Naive thymus-derived CD4-positive, alpha-beta T cell (primary cell): Measurements from ENCODE around the gene MACROD2. TPM values are rescaled to one million over a fixed set of nuclear protein-coding genes. Genes with fewer than 3 reads are reported as not detected.
"Not testable (repeated sequence)": the region's sequence is repeated elsewhere in the genome, so short reads cannot be mapped to it uniquely, and the experiment has no call there.

Source experiments
- ATAC-seq: fragments of 150-1000 bp; cut with Tn5 transposase; 2 replicates; pipeline ENCODE4 v1.10.0; 2021; ENCODE audit warnings: mild to moderate bottlenecking, moderate library complexity
- CTCF ChIA-PET: fragments of 350-600 bp; sonication (Branson Sonifier 250); formaldehyde crosslinking; loops from one replicate; lab custom pipeline; 2021; ENCODE audit warnings: antibody characterized with exemption; lab: Charles Lee
- POLR2A ChIA-PET: fragments of 350-600 bp; sonication (Branson Sonifier 250); formaldehyde crosslinking; loops from one replicate; lab custom pipeline; 2021; ENCODE audit warnings: antibody characterized with exemption, inconsistent platforms; lab: Charles Lee
- DNase-seq, 9 donors: peaks; one replicate each; pipeline versions ENCODE4 v3.0.0 to v3.0.0-alpha.2; 2020 to 2022; ENCODE audit warnings: mixed read lengths in 1 of 9
- H3K27ac ChIP-seq: one replicate; pipeline ENCODE4 v1.7.0; 2013; ENCODE audit warnings: mild to moderate bottlenecking, low read depth, low read length, moderate library complexity
- H3K27me3 ChIP-seq, 2 donors: one replicate each; pipeline ENCODE4 v1.7.0; 2013; ENCODE audit warnings: low read length in 2 of 2, mild to moderate bottlenecking in 2 of 2, moderate library complexity in 2 of 2; ENCODE audit not compliant: control insufficient read depth in 2 of 2, insufficient read depth in 2 of 2
- H3K36me3 ChIP-seq, 3 experiments: 1 replicate in 2 of 3; 2 replicates in 1 of 3; pipeline ENCODE4 v1.7.0; 2013; ENCODE audit warnings: low read length in 3 of 3, mild to moderate bottlenecking in 3 of 3, moderate library complexity in 1 of 3; ENCODE audit not compliant: insufficient read depth in 3 of 3, control insufficient read depth in 2 of 3
- H3K4me1 ChIP-seq, 2 donors: one replicate each; pipeline ENCODE4 v1.7.0; 2013; ENCODE audit warnings: low read length in 2 of 2, mild to moderate bottlenecking in 2 of 2, moderate library complexity in 1 of 2; ENCODE audit not compliant: control insufficient read depth in 2 of 2, insufficient read depth in 2 of 2
- H3K4me3 ChIP-seq: 2 replicates; pipeline ENCODE4 v1.7.0; 2013; ENCODE audit warnings: mild to moderate bottlenecking, low read length
- H3K9me3 ChIP-seq, 3 experiments: 1 replicate in 2 of 3; 2 replicates in 1 of 3; pipeline ENCODE4 v1.7.0; 2013; ENCODE audit warnings: low read length in 3 of 3; ENCODE audit not compliant: control insufficient read depth in 2 of 3
- H3K27ac Mint-ChIP-seq, 9 donors: one replicate each; pipeline ENCODE4 v1.8.0; 2020 to 2022; ENCODE audit warnings: mixed read lengths in 9 of 9, mild to moderate bottlenecking in 8 of 9, moderate library complexity in 5 of 9, inconsistent platforms in 2 of 9
- H3K27me3 Mint-ChIP-seq, 5 donors: one replicate each; pipeline ENCODE4 v1.8.0; 2021 to 2022; ENCODE audit warnings: mixed read lengths in 5 of 5, mild to moderate bottlenecking in 1 of 5
- H3K36me3 Mint-ChIP-seq, 5 donors: one replicate each; pipeline ENCODE4 v1.8.0; 2020 to 2022; ENCODE audit warnings: mixed read lengths in 5 of 5, mild to moderate bottlenecking in 3 of 5, inconsistent platforms in 1 of 5
- H3K4me1 Mint-ChIP-seq, 7 donors: one replicate each; pipeline ENCODE4 v1.8.0; 2020 to 2022; ENCODE audit warnings: mixed read lengths in 7 of 7, mild to moderate bottlenecking in 3 of 7, inconsistent platforms in 1 of 7
- H3K4me3 Mint-ChIP-seq, 10 donors: one replicate each; pipeline ENCODE4 v1.8.0; 2020 to 2022; ENCODE audit warnings: mild to moderate bottlenecking in 10 of 10, mixed read lengths in 10 of 10, moderate library complexity in 6 of 10, inconsistent platforms in 2 of 10
- H3K9me3 Mint-ChIP-seq, 11 donors: one replicate each; pipeline ENCODE4 v1.8.0; 2020 to 2022; ENCODE audit warnings: mixed read lengths in 11 of 11, mild to moderate bottlenecking in 4 of 11, inconsistent platforms in 1 of 11, moderate library complexity in 1 of 11
- intact Hi-C, 2 donors: fragments of 100-400 bp; cut with micrococcal nuclease; formaldehyde crosslinking; loops; one replicate each; pipeline ENCODE4 v1.15.1; 2023
- polyA plus RNA-seq, 2 donors: library from polyadenylated mRNA; unstranded; fragments of 300-500 nt; fragmentation: Illumina TruSeq; gene quantifications; one replicate each; pipeline ENCODE4 v1.2.3, GENCODE V29; 2021
- total RNA-seq, 6 experiments: library from RNA in 5 of 6; stranded (reverse) in 5 of 6; gene quantifications; 1 replicate in 5 of 6; 2 replicates in 1 of 6; pipeline ENCODE4 v1.2.3 and lab custom pipeline; 2021 to 2026

Gene MACROD2
- total and polyA plus RNA-seq, 7 experiments from 2014 or later: 0.27 to 0.86 (median 0.34) TPM; not detected in 4

GRCh38 chr20:15188415-15188814, 1193.1 kb downstream of the MACROD2 start:
- CTCF ChIA-PET: no interaction called here
- POLR2A ChIA-PET: no interaction called here
- H3K4me3 Mint-ChIP-seq: no peak overlapping the region
- no peaks in the 10 kb centered on the region for H3K4me1 Mint-ChIP-seq
- intact Hi-C loops: no loop called here
- H3K27ac ChIP-seq: no peak overlapping the region
- no peaks in the 10 kb centered on the region for H3K36me3 Mint-ChIP-seq
- H3K4me1 ChIP-seq: no peaks in the 10 kb centered on the region
- H3K9me3 Mint-ChIP-seq: peaks cover 0 to 4% (median 0%) of the 10 kb centered on the region in 11 donors
- no peaks in the 10 kb centered on the region for H3K36me3 ChIP-seq
- DNase-seq: no peak
- H3K27me3 Mint-ChIP-seq: no peaks in the 10 kb centered on the region
- no peak overlapping the region for H3K4me3 ChIP-seq
- H3K27ac Mint-ChIP-seq: no peak overlapping the region
- H3K27me3 ChIP-seq: no peaks in the 10 kb centered on the region
- no peak for ATAC-seq
- no peaks in the 10 kb centered on the region for H3K9me3 ChIP-seq

- no peak for ATAC-seq
- H3K4me1 Mint-ChIP-seq: no peaks in the 10 kb centered on the region
- Histone ChIP-seq H3K36me3 (no peaks in the 10 kb centered on the region), H3K9me3 (no peaks in the 10 kb centered on the region), H3K27ac (no peak overlapping the region), H3K27me3 (no peaks in the 10 kb centered on the region), H3K4me3 (no peak overlapping the region), H3K4me1 (no peaks in the 10 kb centered on the region)
- DNase-seq: no peak
- peaks cover 0 to 9% (median 2%) of the 10 kb centered on the region in 11 donors for H3K9me3 Mint-ChIP-seq
- H3K4me3 Mint-ChIP-seq: no peak overlapping the region
- CTCF ChIA-PET: no interaction called here
- POLR2A ChIA-PET: no interaction called here
- H3K36me3 Mint-ChIP-seq: no peaks in the 10 kb centered on the region
- H3K27ac Mint-ChIP-seq: no peak overlapping the region
- intact Hi-C loops: no loop called here
- H3K27me3 Mint-ChIP-seq: no peaks in the 10 kb centered on the region
Observed at GRCh38 chr20:15191082-15191723, 1195.9 kb downstream of the MACROD2 start.

GRCh38 chr20:15195378-15195777, 1200.1 kb downstream of the MACROD2 start:
- Mint-ChIP-seq H3K27me3 (no peaks in the 10 kb centered on the region), H3K27ac (no peak overlapping the region), H3K36me3 (no peaks in the 10 kb centered on the region), H3K4me3 (no peak overlapping the region), H3K4me1 (no peaks in the 10 kb centered on the region), H3K9me3 (peaks cover 0 to 16% (median 2%) of the 10 kb centered on the region in 11 donors)
- intact Hi-C loops: no loop called here
- no peaks in the 10 kb centered on the region for H3K27me3 ChIP-seq
- no peak for ATAC-seq
- H3K27ac ChIP-seq: no peak overlapping the region
- DNase-seq: no peak
- H3K36me3 ChIP-seq: no peaks in the 10 kb centered on the region
- ChIA-PET CTCF (no interaction called here), POLR2A (no interaction called here)
- H3K4me1 ChIP-seq: no peaks in the 10 kb centered on the region
- H3K9me3 ChIP-seq: no peaks in the 10 kb centered on the region
- no peak overlapping the region for H3K4me3 ChIP-seq

- ChIA-PET POLR2A (no interaction called here), CTCF (no interaction called here)
- intact Hi-C loops: no loop called here
- no peak overlapping the region for H3K27ac ChIP-seq
- H3K36me3 Mint-ChIP-seq: no peaks in the 10 kb centered on the region
- no peaks in the 10 kb centered on the region for H3K27me3 ChIP-seq
- ATAC-seq: no peak
- no peaks in the 10 kb centered on the region for H3K27me3 Mint-ChIP-seq
- no peaks in the 10 kb centered on the region for H3K4me1 ChIP-seq
- no peak overlapping the region for H3K4me3 ChIP-seq
- no peaks in the 10 kb centered on the region for H3K9me3 ChIP-seq
- no peaks in the 10 kb centered on the region for H3K36me3 ChIP-seq
- peaks cover 0 to 16% (median 3%) of the 10 kb centered on the region in 11 donors for H3K9me3 Mint-ChIP-seq
- no peak for DNase-seq
- no peak overlapping the region for H3K4me3 Mint-ChIP-seq
- H3K4me1 Mint-ChIP-seq: no peaks in the 10 kb centered on the region
- no peak overlapping the region for H3K27ac Mint-ChIP-seq
Observed at GRCh38 chr20:15196547-15197255, 1201.4 kb downstream of the MACROD2 start.

GRCh38 chr20:15198017-15198416, 1202.7 kb downstream of the MACROD2 start:
- ATAC-seq, H3K4me1 Mint-ChIP-seq, H3K36me3 ChIP-seq, H3K27me3 Mint-ChIP-seq, H3K27me3 ChIP-seq, DNase-seq, CTCF ChIA-PET, intact Hi-C loops, H3K27ac ChIP-seq, H3K4me3 ChIP-seq, POLR2A ChIA-PET, H3K9me3 ChIP-seq, H3K27ac Mint-ChIP-seq, H3K4me3 Mint-ChIP-seq, H3K4me1 ChIP-seq, H3K36me3 Mint-ChIP-seq: not testable (repeated sequence)
- H3K9me3 Mint-ChIP-seq: peaks cover 0 to 17% (median 4%) of the 10 kb centered on the region in 11 donors

- no peak for ATAC-seq
- no peak for DNase-seq
- Mint-ChIP-seq H3K4me1 (no peaks in the 10 kb centered on the region), H3K4me3 (no peak overlapping the region), H3K27ac (no peak overlapping the region), H3K36me3 (no peaks in the 10 kb centered on the region), H3K27me3 (no peaks in the 10 kb centered on the region), H3K9me3 (peaks cover 0 to 17% (median 4%) of the 10 kb centered on the region in 11 donors)
- Histone ChIP-seq H3K27me3 (no peaks in the 10 kb centered on the region), H3K9me3 (no peaks in the 10 kb centered on the region), H3K4me3 (no peak overlapping the region), H3K36me3 (no peaks in the 10 kb centered on the region), H3K27ac (no peak overlapping the region), H3K4me1 (no peaks in the 10 kb centered on the region)
- CTCF ChIA-PET: no interaction called here
- POLR2A ChIA-PET: no interaction called here
- intact Hi-C loops: no loop called here
Observed at GRCh38 chr20:15199698-15200097, 1204.4 kb downstream of the MACROD2 start.

- Mint-ChIP-seq H3K4me1 (no peaks in the 10 kb centered on the region), H3K9me3 (peaks cover 0 to 17% (median 4%) of the 10 kb centered on the region in 11 donors), H3K27me3 (no peaks in the 10 kb centered on the region), H3K27ac (no peak overlapping the region), H3K4me3 (no peak overlapping the region), H3K36me3 (no peaks in the 10 kb centered on the region)
- Histone ChIP-seq H3K27me3 (no peaks in the 10 kb centered on the region), H3K4me1 (no peaks in the 10 kb centered on the region), H3K27ac (no peak overlapping the region), H3K36me3 (no peaks in the 10 kb centered on the region), H3K9me3 (no peaks in the 10 kb centered on the region), H3K4me3 (no peak overlapping the region)
- ChIA-PET CTCF (no interaction called here), POLR2A (no interaction called here)
- intact Hi-C loops: no loop called here
- no peak for ATAC-seq
- no peak for DNase-seq
Observed at GRCh38 chr20:15200147-15200565, 1204.8 kb downstream of the MACROD2 start.
